HCT116 (cell line): ENCODE results near the gene BST1. TPM values are rescaled to one million over a fixed set of nuclear protein-coding genes. Genes with fewer than 3 reads are reported as not detected.

ENCODE experiments used
- ATAC-seq: fragments of 200-7000 bp; cut with Tn5 transposase; 2 replicates; pipeline ENCODE4 v1.9.1; 2020; ENCODE audit warnings: mild to moderate bottlenecking, moderate library complexity
- BruUV-seq: library from RNA; stranded (reverse); fragments of 400-500 nt; replicated peaks from 2 replicates; lab custom pipeline; 2021; lab: Mats Ljungman, UMichigan
- CTCF ChIA-PET: fragments of 300-600 bp; sonication (Branson Sonifier 250); formaldehyde crosslinking; loops from one replicate; lab custom pipeline; 2021; ENCODE audit warnings: antibody characterized with exemption; lab: Charles Lee
- POLR2A ChIA-PET: fragments of 300-600, 350-600 bp; sonication (Branson Sonifier 250); formaldehyde crosslinking; loops from one replicate; lab custom pipeline; 2021; ENCODE audit warnings: antibody characterized with exemption; lab: Charles Lee
- RAD21 ChIA-PET, 2 experiments: fragments of 300-600 bp; sonication (Branson Sonifier 250); formaldehyde crosslinking; loops; one replicate each; lab custom pipeline; 2023; ENCODE audit warnings: low total read pairs in 2 of 2; ENCODE audit not compliant: uncharacterized antibody in 2 of 2, unreplicated experiment in 2 of 2, low non-redundant PET in 1 of 2; lab: Charles Lee
- DNase-seq: peaks from one replicate; pipeline ENCODE4 v3.0.0-alpha.2; 2010; ENCODE audit warnings: low read depth, low spot score
- H2AFZ ChIP-seq: fragments of 200-600 bp; shearing (Covaris generic), sonication (generic); 2 replicates; pipeline ENCODE4 v1.6.1; 2017; ENCODE audit warnings: low read depth, mixed run types, mixed read lengths, antibody characterized with exemption, low read length; ENCODE audit not compliant: poor library complexity, severe bottlenecking
- H3K27ac ChIP-seq: 2 replicates; pipeline ENCODE4 v1.5.1; 2012; ENCODE audit warnings: low read depth, low read length
- H3K27me3 ChIP-seq: fragments of 200-600 bp; sonication (generic); 2 replicates; pipeline ENCODE4 v1.6.1; 2016; ENCODE audit warnings: mixed run types, low read length, mixed read lengths; ENCODE audit not compliant: insufficient read depth
- H3K36me3 ChIP-seq, 2 experiments: fragments of 200-500 bp in 1 of 2; fragments of 200-600 bp in 1 of 2; sonication (Bioruptor generic) in 1 of 2; sonication (generic) in 1 of 2; 2 replicates each; pipeline versions ENCODE4 v1.5.1 to v1.6.1; 2014 to 2016; ENCODE audit warnings: low read length in 2 of 2, inconsistent platforms in 1 of 2, mixed read lengths in 1 of 2, mixed run types in 1 of 2; ENCODE audit not compliant: insufficient read depth in 2 of 2, control insufficient read depth in 1 of 2
- H3K4me1 ChIP-seq, 2 experiments: fragments of 200-600 bp in 1 of 2; sonication (generic) in 1 of 2; 2 replicates each; pipeline versions ENCODE4 v1.5.1 to v1.6.1; 2012 to 2017; ENCODE audit warnings: low read length in 2 of 2, inconsistent platforms in 1 of 2, mild to moderate bottlenecking in 1 of 2, mixed read lengths in 1 of 2, mixed run types in 1 of 2, moderate library complexity in 1 of 2; ENCODE audit not compliant: insufficient read depth in 2 of 2, control insufficient read depth in 1 of 2
- H3K4me2 ChIP-seq: fragments of 200-600 bp; sonication (generic); 2 replicates; pipeline ENCODE4 v1.6.1; 2017; ENCODE audit warnings: mixed run types, low read length, mixed read lengths
- H3K4me3 ChIP-seq, 2 experiments: fragments of 200-600 bp in 1 of 2; sonication (generic) in 1 of 2; replicated peaks in 1 of 2; 2 replicates each; pipeline ENCODE4 v1.5.1; 2011 to 2016; ENCODE audit warnings: low read length in 2 of 2, control low read depth in 1 of 2, low read depth in 1 of 2, mild to moderate bottlenecking in 1 of 2, mixed read lengths in 1 of 2, mixed run types in 1 of 2
- H3K79me2 ChIP-seq: fragments of 200-600 bp; sonication (generic); 2 replicates; pipeline ENCODE4 v1.6.1; 2017; ENCODE audit warnings: mild to moderate bottlenecking, mixed run types, low read length, moderate library complexity, mixed read lengths; ENCODE audit not compliant: insufficient read depth
- H3K9ac ChIP-seq: fragments of 200-600 bp; sonication (generic); 2 replicates; pipeline ENCODE4 v1.6.1; 2016; ENCODE audit warnings: low read length, mixed read lengths
- H3K9me2 ChIP-seq: fragments of 200-600 bp; sonication (generic), shearing (Covaris generic); 2 replicates; pipeline ENCODE4 v1.6.1; 2017; ENCODE audit warnings: mixed run types, mild to moderate bottlenecking, moderate library complexity; ENCODE audit not compliant: insufficient read depth
- H3K9me3 ChIP-seq, 2 experiments: fragments of 200-500 bp in 1 of 2; fragments of 200-600 bp in 1 of 2; sonication (Bioruptor generic) in 1 of 2; sonication (generic) in 1 of 2; 2 replicates each; pipeline ENCODE4 v1.6.1; 2014 to 2017; ENCODE audit warnings: low read length in 2 of 2, mixed read lengths in 2 of 2, inconsistent platforms in 1 of 2, low read depth in 1 of 2, mild to moderate bottlenecking in 1 of 2, mixed run types in 1 of 2, moderate library complexity in 1 of 2; ENCODE audit not compliant: control insufficient read depth in 1 of 2, insufficient read depth in 1 of 2
- H4K20me1 ChIP-seq: fragments of 200-600 bp; sonication (generic), shearing (Covaris generic); 2 replicates; pipeline ENCODE4 v1.6.1; 2017; ENCODE audit warnings: mixed run types, mild to moderate bottlenecking, moderate library complexity; ENCODE audit not compliant: insufficient read depth
- ATF3 ChIP-seq: IDR thresholded peaks from 2 replicates; pipeline ENCODE4 v1.6.1; 2012
- EGR1 ChIP-seq: IDR thresholded peaks from 2 replicates; pipeline ENCODE4 v1.6.1; 2012; ENCODE audit warnings: low read depth
- EZH2phosphoT487 ChIP-seq: fragments of 200-600 bp; IDR thresholded peaks from 2 replicates; pipeline ENCODE4 v1.6.1; 2018; ENCODE audit warnings: antibody characterized with exemption, borderline replicate concordance
- FOSL1 ChIP-seq: IDR thresholded peaks from 2 replicates; pipeline ENCODE4 v1.6.1; 2012; ENCODE audit warnings: low read depth
- MAX ChIP-seq: IDR thresholded peaks from 2 replicates; pipeline ENCODE4 v1.6.1; 2012
- SIN3A ChIP-seq: IDR thresholded peaks from 2 replicates; pipeline ENCODE4 v1.6.1; 2012; ENCODE audit warnings: low read depth
- YY1 ChIP-seq: IDR thresholded peaks from 2 replicates; pipeline ENCODE4 v1.6.1; 2011; ENCODE audit warnings: low read length, low read depth, moderate library complexity, mild to moderate bottlenecking; ENCODE audit not compliant: insufficient replicate concordance; ENCODE audit errors: extremely low read depth
- ZBTB33 ChIP-seq: IDR thresholded peaks from 2 replicates; pipeline ENCODE4 v1.6.1; 2011; ENCODE audit warnings: mild to moderate bottlenecking, low read length, moderate library complexity; ENCODE audit not compliant: insufficient replicate concordance; ENCODE audit errors: extremely low read depth
- ZNF274 ChIP-seq: fragments of 200-500 bp; sonication (Bioruptor generic); IDR thresholded peaks from 2 replicates; pipeline ENCODE4 v1.6.1; 2014; ENCODE audit warnings: mild to moderate bottlenecking, low read depth, low read length, inconsistent platforms
- intact Hi-C: fragments of 100-400 bp; cut with micrococcal nuclease; formaldehyde crosslinking; loops from 2 replicates; pipeline ENCODE4 v1.10.0; 2022
- total RNA-seq: library from RNA; stranded (reverse); gene quantifications from one replicate; pipeline ENCODE4 v1.2.1, GENCODE V29; 2021; ENCODE audit not compliant: unreplicated experiment

The BST1 gene
- total RNA-seq, 1 experiment from 2014 or later: 0.44 TPM

GRCh38 chr4:15769202-15769601 is 66.3 kb downstream of the BST1 start:
- Histone ChIP-seq H3K36me3 (no peaks in the 10 kb centered on the region), H3K9me2 (no peaks in the 10 kb centered on the region), H3K9me3 (no peaks in the 10 kb centered on the region), H3K9ac (no peak overlapping the region), H3K27me3 (peaks cover 11% of the 10 kb centered on the region), H3K27ac (no peak overlapping the region), H3K79me2 (no peaks in the 10 kb centered on the region), H3K4me2 (no peak overlapping the region), H2AFZ (no peak overlapping the region), H4K20me1 (no peaks in the 10 kb centered on the region), H3K4me3 (no peak overlapping the region), H3K4me1 (no peaks in the 10 kb centered on the region)
- RAD21 ChIA-PET: no interaction called here
- POLR2A ChIA-PET: no interaction called here
- intact Hi-C loops: no loop called here
- no peak for ATAC-seq
- CTCF ChIA-PET: no interaction called here
- DNase-seq: no peak
- TF ChIP-seq ATF3 (no peak), MAX (no peak)
- BruUV-seq: no TSS peak

GRCh38 chr4:15771216-15772058 is 68.6 kb downstream of the BST1 start:
- Histone ChIP-seq H2AFZ (no peak overlapping the region), H3K27ac (no peak overlapping the region), H3K9me2 (no peaks in the 10 kb centered on the region), H3K27me3 (peaks cover 18% of the 10 kb centered on the region), H3K4me1 (no peaks in the 10 kb centered on the region), H3K4me3 (no peak overlapping the region), H4K20me1 (no peaks in the 10 kb centered on the region), H3K36me3 (no peaks in the 10 kb centered on the region), H3K9ac (no peak overlapping the region), H3K79me2 (no peaks in the 10 kb centered on the region), H3K4me2 (no peak overlapping the region), H3K9me3 (no peaks in the 10 kb centered on the region)
- ChIA-PET CTCF (no interaction called here), RAD21 (no interaction called here), POLR2A (no interaction called here)
- ATAC-seq (no peak), DNase-seq (no peak)
- intact Hi-C loops: no loop called here
- TF ChIP-seq YY1 (no peak), FOSL1 (no peak), SIN3A (no peak), ZNF274 (no peak), EZH2phosphoT487 (no peak), EGR1 (no peak), ZBTB33 (no peak)
- no TSS peak for BruUV-seq
